Erythroblast (primary cell): ENCODE measurements around the gene NDUFB8.

Experiments used
- GATA1 ChIP-seq: IDR thresholded peaks from 2 replicates; pipeline ENCODE4 v1.6.1; 2011; ENCODE audit warnings: low read depth, mild to moderate bottlenecking, control low read depth, low read length, moderate library complexity
- POLR2A ChIP-seq: IDR thresholded peaks from 2 replicates; pipeline ENCODE4 v1.6.1; 2011; ENCODE audit warnings: mild to moderate bottlenecking, low read length

GRCh38 chr10:100560248-100560647, 30.6 kb upstream of the NDUFB8 start:
- no peak for TF ChIP-seq POLR2A
- TF ChIP-seq GATA1, result no peak
